OCI-LY7 (cell line): ENCODE measurements around the gene POLE4. TPM values are rescaled to one million over a fixed set of nuclear protein-coding genes. Genes with fewer than 3 reads are reported as not detected.

Source experiments
- BruUV-seq: library from RNA; stranded (reverse); fragments of 400-500 nt; replicated peaks from 2 replicates; lab custom pipeline; 2021; lab: Mats Ljungman, UMichigan
- CTCF ChIA-PET: fragments of 300-600 bp; sonication (Branson Sonifier 250); formaldehyde crosslinking; loops from one replicate; lab custom pipeline; 2022; ENCODE audit warnings: antibody characterized with exemption; ENCODE audit not compliant: unreplicated experiment; lab: Charles Lee
- POLR2A ChIA-PET: fragments of 300-600 bp; sonication (Branson Sonifier 250); formaldehyde crosslinking; loops from one replicate; lab custom pipeline; 2022; ENCODE audit warnings: antibody characterized with exemption; lab: Charles Lee
- DNase-seq: peaks from one replicate; pipeline ENCODE4 v3.0.0-alpha.2; 2015; ENCODE audit warnings: low spot score
- H2AFZ ChIP-seq: fragments of 200-600 bp; sonication (generic), shearing (Covaris generic); 2 replicates; pipeline ENCODE4 v1.6.1; 2014; ENCODE audit warnings: mild to moderate bottlenecking, antibody characterized with exemption, low read length, moderate library complexity
- H3K27ac ChIP-seq: fragments of 200-600 bp; sonication (generic); 2 replicates; pipeline ENCODE4 v1.5.1; 2014; ENCODE audit warnings: mixed run types, low read depth, mild to moderate bottlenecking, moderate library complexity, low read length, inconsistent platforms; ENCODE audit not compliant: poor library complexity, severe bottlenecking
- H3K36me3 ChIP-seq: fragments of 200-600 bp; sonication (generic); 2 replicates; pipeline ENCODE4 v1.6.1; 2014; ENCODE audit warnings: mild to moderate bottlenecking, antibody characterized with exemption, low read length, moderate library complexity, mixed read lengths; ENCODE audit not compliant: insufficient read depth
- H3K4me1 ChIP-seq: fragments of 200-600 bp; sonication (generic); 2 replicates; pipeline ENCODE4 v1.5.1; 2014; ENCODE audit warnings: mild to moderate bottlenecking, low read length; ENCODE audit not compliant: insufficient read depth, poor library complexity, severe bottlenecking
- H3K4me2 ChIP-seq: fragments of 200-600 bp; sonication (generic); 2 replicates; pipeline ENCODE4 v1.6.1; 2014; ENCODE audit warnings: mild to moderate bottlenecking, low read length
- H3K4me3 ChIP-seq: fragments of 200-600 bp; sonication (generic); 2 replicates; pipeline ENCODE4 v1.5.1; 2014; ENCODE audit warnings: mild to moderate bottlenecking, low read depth, low read length; ENCODE audit not compliant: poor library complexity, severe bottlenecking
- H3K79me2 ChIP-seq: fragments of 200-600 bp; sonication (generic); 2 replicates; pipeline ENCODE4 v1.6.1; 2016; ENCODE audit warnings: low read depth, mild to moderate bottlenecking, low read length, moderate library complexity, mixed read lengths; ENCODE audit not compliant: insufficient read depth
- H3K9me2 ChIP-seq: fragments of 200-600 bp; sonication (generic); 2 replicates; pipeline ENCODE4 v1.6.1; 2016; ENCODE audit warnings: mild to moderate bottlenecking, low read length, mixed read lengths; ENCODE audit not compliant: insufficient read depth
- H3K9me3 ChIP-seq: fragments of 200-600 bp; sonication (generic); 2 replicates; pipeline ENCODE4 v1.6.1; 2014; ENCODE audit warnings: mild to moderate bottlenecking, mixed run types, low read length, mixed read lengths
- H4K20me1 ChIP-seq: fragments of 200-600 bp; sonication (generic); 2 replicates; pipeline ENCODE4 v1.6.1; 2014; ENCODE audit warnings: mild to moderate bottlenecking, antibody characterized with exemption, low read length, moderate library complexity, mixed read lengths; ENCODE audit not compliant: insufficient read depth
- EZH2phosphoT487 ChIP-seq: fragments of 200-600 bp; sonication (generic); IDR thresholded peaks from 2 replicates; pipeline ENCODE4 v1.6.1; 2018; ENCODE audit warnings: low read depth, borderline replicate concordance, mild to moderate bottlenecking, mixed run types, antibody characterized with exemption, low read length, moderate library complexity, mixed read lengths
- intact Hi-C: fragments of 100-400 bp; cut with micrococcal nuclease; formaldehyde crosslinking; loops from one replicate; pipeline ENCODE4 v1.10.0; 2022; ENCODE audit not compliant: unreplicated experiment
- total RNA-seq, 2 experiments: library from RNA; depleted of rRNA in 1 of 2; stranded (reverse); fragments of >200 nt in 1 of 2; shearing (Covaris generic) in 1 of 2; gene quantifications; 2 replicates each; pipeline ENCODE4 v1.2.3, GENCODE V29; 2014 to 2022
- TF ChIP-seq, protein P1 (sequence below): fragments of 200-600 bp; sonication (generic); conservative IDR thresholded peaks from 2 replicates; pipeline ENCODE4 v1.5.1; 2014; ENCODE audit warnings: mild to moderate bottlenecking, antibody characterized with exemption, low read length, moderate library complexity, mixed read lengths

Gene POLE4
- total RNA-seq, 2 experiments from 2014 or later, result 31.7 to 52.3 TPM

DNA sequence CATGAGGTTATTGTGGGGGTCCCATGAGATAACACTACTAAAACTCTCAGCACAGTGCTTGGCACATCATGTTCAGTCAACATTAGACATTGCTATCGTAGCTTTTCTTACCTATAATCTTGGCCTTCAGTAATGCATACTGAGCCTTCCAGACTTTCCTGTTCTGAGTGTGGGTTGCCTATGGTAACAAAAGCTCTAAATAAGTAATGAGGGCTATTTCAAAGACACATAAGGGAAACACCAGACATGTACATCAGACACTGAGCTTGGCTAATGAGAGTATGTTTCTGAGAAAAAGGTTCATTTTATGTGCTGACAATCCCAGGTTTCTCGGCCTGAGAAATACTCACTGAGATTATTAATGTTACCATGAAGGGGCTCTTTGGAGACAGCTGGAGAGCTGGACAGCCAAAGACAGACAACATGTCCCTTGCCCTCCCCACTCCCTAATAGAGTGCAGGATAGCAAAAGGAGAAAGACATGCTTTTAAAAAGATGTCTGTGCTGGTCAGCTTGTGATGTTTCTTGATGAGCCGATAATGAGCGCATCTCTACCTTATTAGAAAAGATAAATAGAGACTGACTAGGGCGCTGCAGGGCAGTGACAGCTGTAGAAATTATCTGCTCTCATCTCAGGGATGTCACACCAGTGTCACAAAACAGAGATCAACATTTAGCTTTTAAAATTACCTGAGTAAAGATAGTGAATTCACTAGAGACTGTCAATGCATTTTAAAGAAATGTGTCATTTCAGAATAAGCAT is 25.4 kb downstream of the POLE4 start:
- BruUV-seq, result no TSS peak
- H3K36me3 ChIP-seq, result no peaks in the 10 kb centered on the region
- no peak overlapping the region for H2AFZ ChIP-seq
- POLR2A ChIA-PET, result interaction anchor here (0.5 to 1.4 kb wide), 5 partner anchors 10 to 878 kb away, joined by 3 to 5 read pairs (median 4); no protein-coding TSS in a partner anchor
- H4K20me1 ChIP-seq, result no peaks in the 10 kb centered on the region
- no peak overlapping the region for H3K4me2 ChIP-seq
- DNase-seq, result no peak
- no peaks in the 10 kb centered on the region for H3K9me3 ChIP-seq
- H3K27ac ChIP-seq, result no peak overlapping the region
- intact Hi-C loops, result loop anchor here (5.0 kb wide), 1 partner anchor 62 kb away; no protein-coding TSS in a partner anchor
- H3K79me2 ChIP-seq, result no peaks in the 10 kb centered on the region
- CTCF ChIA-PET, result interaction anchor here (0.7 kb wide), 1 partner anchor 66 kb away, joined by 4 read pairs; no protein-coding TSS in a partner anchor
- no peak overlapping the region for H3K4me3 ChIP-seq
- TF ChIP-seq EZH2phosphoT487, result no peak
- TF ChIP-seq, protein P1, sequence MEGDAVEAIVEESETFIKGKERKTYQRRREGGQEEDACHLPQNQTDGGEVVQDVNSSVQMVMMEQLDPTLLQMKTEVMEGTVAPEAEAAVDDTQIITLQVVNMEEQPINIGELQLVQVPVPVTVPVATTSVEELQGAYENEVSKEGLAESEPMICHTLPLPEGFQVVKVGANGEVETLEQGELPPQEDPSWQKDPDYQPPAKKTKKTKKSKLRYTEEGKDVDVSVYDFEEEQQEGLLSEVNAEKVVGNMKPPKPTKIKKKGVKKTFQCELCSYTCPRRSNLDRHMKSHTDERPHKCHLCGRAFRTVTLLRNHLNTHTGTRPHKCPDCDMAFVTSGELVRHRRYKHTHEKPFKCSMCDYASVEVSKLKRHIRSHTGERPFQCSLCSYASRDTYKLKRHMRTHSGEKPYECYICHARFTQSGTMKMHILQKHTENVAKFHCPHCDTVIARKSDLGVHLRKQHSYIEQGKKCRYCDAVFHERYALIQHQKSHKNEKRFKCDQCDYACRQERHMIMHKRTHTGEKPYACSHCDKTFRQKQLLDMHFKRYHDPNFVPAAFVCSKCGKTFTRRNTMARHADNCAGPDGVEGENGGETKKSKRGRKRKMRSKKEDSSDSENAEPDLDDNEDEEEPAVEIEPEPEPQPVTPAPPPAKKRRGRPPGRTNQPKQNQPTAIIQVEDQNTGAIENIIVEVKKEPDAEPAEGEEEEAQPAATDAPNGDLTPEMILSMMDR, result no peak
- H3K4me1 ChIP-seq, result peaks cover 28% of the 10 kb centered on the region
- no peaks in the 10 kb centered on the region for H3K9me2 ChIP-seq

DNA sequence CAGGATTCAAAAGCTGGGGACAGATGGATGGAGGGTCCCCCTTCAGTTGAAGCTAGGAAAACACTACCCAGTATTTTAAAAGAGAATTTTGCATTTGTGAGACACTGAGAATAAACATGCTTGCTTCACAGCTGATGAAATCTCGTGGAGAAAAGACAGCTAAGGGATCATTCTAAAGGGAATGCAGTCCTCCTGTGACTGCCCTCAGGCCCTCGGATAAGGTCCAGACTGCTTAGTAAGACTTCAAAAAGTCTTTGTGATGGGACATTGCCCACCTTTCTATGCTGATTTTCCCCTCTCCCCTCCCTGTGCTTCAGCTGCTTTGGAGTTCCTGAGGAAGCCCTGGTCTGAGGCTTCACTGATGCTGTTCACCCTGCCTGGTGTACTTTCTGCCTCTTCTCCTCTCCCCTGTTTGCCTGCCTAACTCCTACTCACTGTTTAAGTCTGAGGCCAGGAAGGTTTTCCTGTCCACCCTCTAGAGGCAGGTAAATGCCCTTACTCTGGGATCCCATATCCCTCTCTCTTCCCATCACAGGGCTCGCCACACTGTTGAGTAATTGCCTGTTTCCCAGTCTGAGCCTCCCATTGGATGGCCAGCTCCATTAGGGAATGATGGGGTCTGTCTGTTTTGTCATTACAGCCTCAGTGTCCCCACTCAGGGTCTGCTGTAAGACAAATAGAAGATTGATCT is 26.6 kb downstream of the POLE4 start:
- Histone ChIP-seq H3K4me3 (no peak overlapping the region), H3K79me2 (no peaks in the 10 kb centered on the region), H3K4me1 (peaks cover 31% of the 10 kb centered on the region), H3K27ac (no peak overlapping the region), H3K4me2 (peak overlapping the region; percentile 37; the same call in 1 of the 2 replicates), H4K20me1 (no peaks in the 10 kb centered on the region), H2AFZ (no peak overlapping the region), H3K36me3 (no peaks in the 10 kb centered on the region), H3K9me3 (no peaks in the 10 kb centered on the region), H3K9me2 (no peaks in the 10 kb centered on the region)
- ChIA-PET CTCF (no interaction called here), POLR2A (interaction anchor here (0.7 to 1.4 kb wide), 3 partner anchors 22 to 42 kb away, joined by 3 to 4 read pairs (median 3); no protein-coding TSS in a partner anchor)
- TF ChIP-seq, protein P1, result no peak
- TF ChIP-seq EZH2phosphoT487, result no peak
- BruUV-seq, result no TSS peak
- DNase-seq, result no peak
- intact Hi-C loops, result loop anchor here (5.0 kb wide), 1 partner anchor 63 kb away; no protein-coding TSS in a partner anchor
